K562 (cell line): ENCODE data around the gene SLC22A23. TPM values are rescaled to one million over a fixed set of nuclear protein-coding genes. Genes with fewer than 3 reads are reported as not detected.

Source experiments
- ATAC-seq: fragments of 200-7000 bp; cut with Tn5 transposase; 3 replicates; pipeline ENCODE4 v1.9.1; 2020; ENCODE audit warnings: moderate library complexity
- BruUV-seq: library from RNA; stranded (reverse); fragments of 400-500 nt; replicated peaks from 2 replicates; lab custom pipeline; 2021; lab: Mats Ljungman, UMichigan
- CTCF ChIA-PET: fragments of 300-600 bp; formaldehyde crosslinking; extraction: SDS; loops from one replicate; lab custom pipeline; 2021; ENCODE audit warnings: low intra/inter-chr PET ratio; lab: Yijun Ruan, JAX
- POLR2A ChIA-PET: fragments of 300-600, 350-650 bp; sonication (Branson Sonifier 250); formaldehyde crosslinking; extraction: SDS; loops from one replicate; lab custom pipeline; 2021; ENCODE audit warnings: antibody characterized with exemption, inconsistent platforms; lab: Yijun Ruan, JAX
- DNase-seq, 4 experiments: peaks; one replicate each; pipeline versions ENCODE4 v3.0.0 to v3.0.0-alpha.2; 2011 to 2018; ENCODE audit warnings: low spot score in 3 of 4, mixed read lengths in 3 of 4; ENCODE audit errors: extremely low read depth in 1 of 4
- FAIRE-seq: peaks from 2 replicates; lab custom pipeline; 2011; peaks lifted over from hg19 to GRCh38; lab: Jason Lieb, UNC
- H2AFZ ChIP-seq: 2 replicates; pipeline ENCODE4 v1.6.0; 2011; ENCODE audit warnings: low read depth, low read length, control low read depth, inconsistent platforms
- H3K27ac ChIP-seq: fragments of 200-600 bp; 3 replicates; pipeline ENCODE4 v1.8.0; 2011; ENCODE audit warnings: low read depth, mild to moderate bottlenecking, control low read depth, inconsistent platforms, low read length, moderate library complexity, mixed read lengths; ENCODE audit errors: extremely low read depth
- H3K27me3 ChIP-seq, 2 experiments: fragments of 300-600 bp in 1 of 2; 2 replicates in 1 of 2; 3 replicates in 1 of 2; pipeline versions ENCODE4 v1.6.0 to v1.8.0; 2011; ENCODE audit warnings: inconsistent platforms in 2 of 2, low read length in 2 of 2, mild to moderate bottlenecking in 1 of 2, mixed read lengths in 1 of 2, moderate library complexity in 1 of 2; ENCODE audit not compliant: control insufficient read depth in 2 of 2, insufficient read depth in 2 of 2
- H3K36me3 ChIP-seq: fragments of 300-600 bp; 3 replicates; pipeline ENCODE4 v1.8.0; 2011; ENCODE audit warnings: mild to moderate bottlenecking, low read length, inconsistent platforms; ENCODE audit not compliant: control insufficient read depth, insufficient read depth
- H3K4me1 ChIP-seq, 2 experiments: fragments of 200-600 bp in 1 of 2; replicated peaks in 1 of 2; 2 replicates in 1 of 2; 3 replicates in 1 of 2; pipeline versions ENCODE4 v1.5.1 to v1.8.0; 2011; ENCODE audit warnings: inconsistent platforms in 2 of 2, low read length in 2 of 2, mild to moderate bottlenecking in 1 of 2, mixed read lengths in 1 of 2, moderate library complexity in 1 of 2; ENCODE audit not compliant: control insufficient read depth in 2 of 2, insufficient read depth in 2 of 2
- H3K4me2 ChIP-seq: 2 replicates; pipeline ENCODE4 v1.6.1; 2011; ENCODE audit warnings: low read length, control low read depth, inconsistent platforms, mixed read lengths; ENCODE audit not compliant: insufficient read depth
- H3K4me3 ChIP-seq: fragments of 200-600 bp; sonication (generic), shearing (Covaris generic); 2 replicates; pipeline ENCODE4 v1.5.1; 2016; ENCODE audit warnings: control low read depth, inconsistent platforms
- H3K79me2 ChIP-seq: fragments of 200-600 bp; 3 replicates; pipeline ENCODE4 v1.8.0; 2011; ENCODE audit warnings: low read length, inconsistent platforms; ENCODE audit not compliant: control insufficient read depth, insufficient read depth
- H3K9ac ChIP-seq, 2 experiments: 2 replicates each; pipeline versions ENCODE4 v1.6.0 to v1.6.1; 2011; ENCODE audit warnings: low read depth in 2 of 2, low read length in 2 of 2, control low read depth in 1 of 2, inconsistent platforms in 1 of 2, mild to moderate bottlenecking in 1 of 2, mixed read lengths in 1 of 2; ENCODE audit not compliant: insufficient read depth in 1 of 2
- H3K9me1 ChIP-seq: one replicate; pipeline ENCODE4 v1.6.0; 2011; ENCODE audit warnings: inconsistent platforms, mild to moderate bottlenecking, low read length, moderate library complexity; ENCODE audit not compliant: control insufficient read depth, insufficient read depth
- H3K9me3 ChIP-seq: replicated peaks from 2 replicates; pipeline ENCODE4 v1.5.1; 2011; ENCODE audit warnings: low read depth, low read length, inconsistent platforms; ENCODE audit not compliant: control insufficient read depth, insufficient read depth
- H4K20me1 ChIP-seq: replicated peaks from 2 replicates; pipeline ENCODE4 v1.6.1; 2011; ENCODE audit warnings: low read length, inconsistent platforms, mixed read lengths; ENCODE audit not compliant: control insufficient read depth, insufficient read depth
- AFF4 ChIP-seq: sonication (generic); formaldehyde crosslinking; IDR thresholded peaks from 2 replicates; pipeline ENCODE4 v1.8.0; 2023; ENCODE audit warnings: mild to moderate bottlenecking, missing genetic modification reagents
- ATF1 ChIP-seq, 2 experiments: fragments of 450-650 bp in 1 of 2; IDR thresholded peaks; 2 replicates each; pipeline ENCODE4 v1.6.1; 2016; ENCODE audit warnings: missing compliant biosample characterization in 1 of 2, missing genetic modification characterization in 1 of 2
- CSDE1 ChIP-seq, 2 experiments: fragments of 450-650 bp; IDR thresholded peaks; 2 replicates each; pipeline ENCODE4 v1.6.1; 2016; ENCODE audit warnings: mild to moderate bottlenecking in 1 of 2
- FOXK2 ChIP-seq, 2 experiments: fragments of 450-650 bp; IDR thresholded peaks in 1 of 2; conservative IDR thresholded peaks in 1 of 2; 2 replicates each; pipeline ENCODE4 v1.6.1; 2016; ENCODE audit warnings: low read depth in 2 of 2, mild to moderate bottlenecking in 1 of 2
- HDAC2 ChIP-seq: fragments of 450-650 bp; IDR thresholded peaks from 2 replicates; pipeline ENCODE4 v1.6.1; 2016; ENCODE audit warnings: mild to moderate bottlenecking
- HNRNPUL1 ChIP-seq: fragments of 200-400 bp; formaldehyde crosslinking; IDR thresholded peaks from 2 replicates; pipeline ENCODE4 v1.6.1; 2017; ENCODE audit warnings: low read length
- KDM5B ChIP-seq: fragments of 200-600 bp; sonication (generic); IDR thresholded peaks from 2 replicates; pipeline ENCODE4 v1.6.1; 2012; ENCODE audit warnings: low read depth, mild to moderate bottlenecking, moderate library complexity, low read length, control low read depth, inconsistent platforms; ENCODE audit not compliant: insufficient replicate concordance
- MECOM ChIP-seq: fragments of 250-450 bp; sonication (Bioruptor Pico); IDR thresholded peaks from 2 replicates; pipeline ENCODE4 v1.8.0; 2022; ENCODE audit warnings: inconsistent platforms
- NCOA6 ChIP-seq: fragments of 450-650 bp; IDR thresholded peaks from 2 replicates; pipeline ENCODE4 v1.6.1; 2017; ENCODE audit warnings: mild to moderate bottlenecking
- NFE2 ChIP-seq: IDR thresholded peaks from 2 replicates; pipeline ENCODE4 v1.6.1; 2014; ENCODE audit warnings: antibody characterized with exemption, low read depth
- RAD51 ChIP-seq: fragments of 450-650 bp; IDR thresholded peaks from 2 replicates; pipeline ENCODE4 v1.7.1; 2016; ENCODE audit warnings: low read depth, mild to moderate bottlenecking, borderline replicate concordance
- RERE ChIP-seq: sonication (generic); formaldehyde crosslinking; IDR thresholded peaks from 2 replicates; pipeline ENCODE4 v1.8.0; 2023; ENCODE audit warnings: missing genetic modification reagents, mild to moderate bottlenecking, borderline replicate concordance
- TGIF2 ChIP-seq: sonication (generic); formaldehyde crosslinking; IDR thresholded peaks from 2 replicates; pipeline ENCODE4 v1.8.1; 2022; ENCODE audit warnings: mild to moderate bottlenecking, missing genetic modification reagents, moderate library complexity
- ZNF263 ChIP-seq: sonication (generic); formaldehyde crosslinking; IDR thresholded peaks from 2 replicates; pipeline ENCODE4 v1.8.0; 2022; ENCODE audit warnings: mild to moderate bottlenecking, missing genetic modification reagents, borderline replicate concordance
- whole genome bisulfite sequencing: fragments of 100-300 bp; shearing (Covaris generic); methylation state at CpG from one replicate; pipeline ENCODE4 v1.1.6; 2016; ENCODE audit warnings: low coverage, mixed read lengths; ENCODE audit not compliant: insufficient coverage; ENCODE audit errors: missing lambda C conversion rate; 5-methylcytosine and 5-hydroxymethylcytosine counted together
- in situ Hi-C: fragments of 300-500 bp; cut with MboI; formaldehyde crosslinking; loops from 4 replicates; pipeline ENCODE4 v1.15.0; 2018; ENCODE audit warnings: inconsistent platforms, mixed read lengths
- intact Hi-C: fragments of 100-400 bp; cut with micrococcal nuclease; formaldehyde crosslinking; loops from 2 replicates; pipeline ENCODE4 v1.14.2; 2022
- polyA plus RNA-seq, 8 experiments: library from polyadenylated mRNA; depleted of rRNA in 4 of 8; stranded (reverse) in 5 of 8; unstranded in 3 of 8; fragments of >200 nt; fragmentation: Nextera tagmentation in 2 of 8; fragmentation: Illumina TruSeq in 1 of 8; extraction: Ambion mirVana in 2 of 8; extraction: Trizol in 1 of 8; gene quantifications; 2 replicates each; pipeline versions ENCODE4 v1.2.1 to v1.2.3, GENCODE V29; 2011 to 2014; ENCODE audit warnings: inconsistent platforms in 1 of 8, missing spikeins in 1 of 8
- total RNA-seq, 7 experiments: library from RNA; depleted of rRNA in 6 of 7; stranded (reverse); fragments of >200 nt in 6 of 7; fragmentation: Illumina TruSeq in 2 of 7; extraction: Trizol in 2 of 7; gene quantifications; 2 replicates each; pipeline versions ENCODE4 v1.2.1 to v1.2.3, GENCODE V29; 2011 to 2021; ENCODE audit warnings: low replicate concordance in 1 of 7

The SLC22A23 gene
- total and polyA plus RNA-seq, 9 of the 15 experiments (the other 6 are each of a cell fraction or from before 2014, with no cell fraction given), result 0.30 to 8.7 (median 2.5) TPM

- no peak overlapping the region for H3K4me2 ChIP-seq
- no peak overlapping the region for H2AFZ ChIP-seq
- no peak for ATAC-seq
- ChIA-PET CTCF (no interaction called here), POLR2A (interaction anchor here (0.7 to 3.9 kb wide), 2 partner anchors 12 to 218 kb away, joined by 3 to 21 read pairs; no protein-coding TSS in a partner anchor)
- H3K4me3 ChIP-seq, result no peak overlapping the region
- no peak for FAIRE-seq
- intact Hi-C loops (no loop called here), in situ Hi-C loops (no loop called here)
- H3K36me3 ChIP-seq, result no peaks in the 10 kb centered on the region
- H3K79me2 ChIP-seq, result no peaks in the 10 kb centered on the region
- no peaks in the 10 kb centered on the region for H4K20me1 ChIP-seq
- peaks cover 1 to 6% of the 10 kb centered on the region in 2 experiments for H3K4me1 ChIP-seq
- 26% methylated on average over 3 of the region's 4 CpGs for WGBS
- H3K9me1 ChIP-seq, result no peaks in the 10 kb centered on the region
- H3K9ac ChIP-seq, result no peak overlapping the region
- H3K27me3 ChIP-seq, result peaks cover 29 to 51% of the 10 kb centered on the region in 2 experiments
- no peak overlapping the region for H3K27ac ChIP-seq
- no TSS peak for BruUV-seq
- no peak for DNase-seq
- no peaks in the 10 kb centered on the region for H3K9me3 ChIP-seq
- no peak for TF ChIP-seq ATF1 (CRISPR knock-in tag; IDR thresholded peaks at IDR 0.05)
- TF ChIP-seq ATF1 (tag; IDR thresholded peaks at IDR 0.05), result no peak
- no peak for TF ChIP-seq KDM5B
- no peak for TF ChIP-seq NCOA6
- TF ChIP-seq MECOM, result no peak
- no peak for TF ChIP-seq HNRNPUL1
- TF ChIP-seq CSDE1 (IDR thresholded peaks at IDR 0.05), result no peak
- TF ChIP-seq FOXK2 (conservative IDR thresholded peaks at IDR 0.05 in 1 of 2, IDR thresholded peaks at IDR 0.05 in 1 of 2; ENCODE audit: low read depth in 2 of 2), result no peak
- TF ChIP-seq AFF4 (CRISPR knock-in tag), result no peak
- no peak for TF ChIP-seq HDAC2
- no peak for TF ChIP-seq TGIF2
- TF ChIP-seq RAD51, result no peak
- TF ChIP-seq ZNF263, result no peak
- TF ChIP-seq NFE2, result no peak
- TF ChIP-seq RERE (CRISPR knock-in tag), result no peak
Observed at GRCh38 chr6:3221578-3221977, 235.3 kb downstream of the SLC22A23 start.
